COR-L47 (cell line): ENCODE results near the gene EPGN.
"Not testable (repeated sequence)": the region's sequence is repeated elsewhere in the genome, so short reads cannot be mapped to it uniquely, and the experiment has no call there.

Source experiments
- DNase-seq: peaks from one replicate; lab custom pipeline; 2025; lab: John Stamatoyannopoulos, UW

EPGN gene

GRCh38 chr4:74339501-74339900, 31.2 kb downstream of the EPGN start:
- DNase-seq = no peak

DNA sequence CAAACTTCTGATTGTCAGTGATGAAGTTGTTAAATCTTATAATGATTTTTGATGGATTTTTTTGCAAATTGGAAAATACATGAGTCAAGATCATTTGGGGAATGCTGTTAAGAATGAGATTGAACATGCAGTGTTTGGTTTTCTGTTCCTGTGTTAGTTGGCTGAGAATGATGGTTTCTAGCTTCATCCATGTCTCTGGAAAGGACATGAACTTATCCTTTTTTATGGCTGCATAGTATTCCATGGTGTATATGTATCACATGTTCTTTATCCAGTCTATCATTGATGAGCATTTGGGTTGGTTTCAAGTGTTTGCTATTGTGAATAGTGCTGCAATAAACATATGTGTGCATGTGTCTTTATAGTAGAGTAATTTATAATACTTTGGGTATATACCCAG, 32.2 kb downstream of the EPGN start:
- not testable (repeated sequence) for DNase-seq

DNA sequence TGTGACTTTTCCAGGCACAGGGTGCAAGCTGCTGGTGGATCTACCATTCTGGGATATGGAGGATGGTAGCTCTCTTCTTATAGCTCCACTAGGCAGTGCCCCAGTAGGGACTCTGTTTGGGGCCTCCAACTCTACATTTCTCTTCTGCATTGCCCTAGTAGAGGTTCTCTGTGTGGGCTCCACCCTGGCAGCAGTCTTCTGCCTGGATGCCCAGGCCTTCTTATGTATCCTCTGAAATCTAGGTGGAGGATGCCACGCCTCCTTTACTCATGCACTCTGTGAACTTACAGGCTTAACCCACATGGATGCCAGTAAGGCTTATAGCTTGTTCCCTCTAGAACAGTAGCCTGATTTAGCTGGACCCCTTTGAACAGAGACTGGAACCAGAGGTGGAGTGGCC, 35.8 kb downstream of the EPGN start:
- DNase-seq = no peak

- DNase-seq = no peak
These were observed 45.6 kb downstream of the EPGN start for GRCh38 chr4:74353858-74354257.

- no peak for DNase-seq
These were observed 49.7 kb downstream of the EPGN start for GRCh38 chr4:74357965-74358364.

DNA sequence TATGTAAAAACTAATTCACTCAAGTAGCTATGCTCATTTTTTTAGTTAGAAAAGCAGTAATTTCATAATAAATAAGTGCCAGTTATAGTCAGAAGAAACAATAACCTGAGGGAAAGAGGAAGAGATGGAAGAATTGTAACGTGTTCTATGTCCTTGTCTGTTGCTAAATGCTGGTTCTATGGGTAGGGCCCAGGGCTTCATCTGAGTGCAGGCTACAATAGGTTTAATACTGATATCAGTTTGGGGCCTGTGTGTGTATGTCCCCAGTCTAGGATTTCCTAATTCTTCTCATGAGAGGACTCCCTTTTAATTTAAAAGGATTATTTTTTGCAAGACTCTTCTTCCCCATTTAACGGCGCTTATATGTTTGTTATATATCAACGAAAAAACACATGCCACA, 53.4 kb downstream of the EPGN start:
- no peak for DNase-seq

DNA sequence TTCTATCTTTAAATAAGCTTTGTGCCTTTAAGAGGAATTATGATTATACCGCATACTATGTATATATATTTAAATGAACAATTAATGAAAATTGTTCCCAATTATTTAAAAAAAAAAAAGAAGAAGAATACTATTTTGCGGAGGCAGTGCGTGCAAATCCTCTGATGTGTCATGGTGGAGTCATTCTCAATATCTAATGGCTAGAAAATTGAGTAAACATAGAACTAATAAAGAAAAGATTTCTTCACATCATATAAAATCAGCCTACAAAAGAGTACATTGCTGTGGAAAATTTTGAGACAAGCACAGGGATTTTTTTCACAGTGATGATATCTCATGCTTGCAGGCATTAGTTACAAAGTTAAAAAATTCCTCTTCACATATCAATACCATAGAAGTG, 54.1 kb downstream of the EPGN start:
- DNase-seq = no peak

DNA sequence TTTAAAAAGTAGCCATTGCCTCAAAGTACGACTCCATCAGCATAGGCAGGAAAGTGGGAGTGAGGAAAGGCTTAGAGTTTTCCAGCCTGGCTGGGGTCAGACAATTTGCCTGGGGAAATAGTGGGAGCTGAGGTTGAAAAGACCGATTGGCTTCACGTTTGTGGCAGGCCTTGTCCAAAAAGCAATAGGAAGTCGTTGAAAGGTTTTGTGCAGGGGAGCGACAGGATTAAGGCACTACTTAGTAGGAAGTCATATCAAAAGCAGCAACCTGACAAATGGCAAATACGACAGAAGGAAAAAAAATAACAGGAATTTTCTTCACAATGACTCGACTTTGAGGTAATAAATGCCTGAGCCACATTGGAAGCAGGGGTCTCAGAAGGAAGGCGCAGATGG, 56.0 kb downstream of the EPGN start:
- no peak for DNase-seq

DNA sequence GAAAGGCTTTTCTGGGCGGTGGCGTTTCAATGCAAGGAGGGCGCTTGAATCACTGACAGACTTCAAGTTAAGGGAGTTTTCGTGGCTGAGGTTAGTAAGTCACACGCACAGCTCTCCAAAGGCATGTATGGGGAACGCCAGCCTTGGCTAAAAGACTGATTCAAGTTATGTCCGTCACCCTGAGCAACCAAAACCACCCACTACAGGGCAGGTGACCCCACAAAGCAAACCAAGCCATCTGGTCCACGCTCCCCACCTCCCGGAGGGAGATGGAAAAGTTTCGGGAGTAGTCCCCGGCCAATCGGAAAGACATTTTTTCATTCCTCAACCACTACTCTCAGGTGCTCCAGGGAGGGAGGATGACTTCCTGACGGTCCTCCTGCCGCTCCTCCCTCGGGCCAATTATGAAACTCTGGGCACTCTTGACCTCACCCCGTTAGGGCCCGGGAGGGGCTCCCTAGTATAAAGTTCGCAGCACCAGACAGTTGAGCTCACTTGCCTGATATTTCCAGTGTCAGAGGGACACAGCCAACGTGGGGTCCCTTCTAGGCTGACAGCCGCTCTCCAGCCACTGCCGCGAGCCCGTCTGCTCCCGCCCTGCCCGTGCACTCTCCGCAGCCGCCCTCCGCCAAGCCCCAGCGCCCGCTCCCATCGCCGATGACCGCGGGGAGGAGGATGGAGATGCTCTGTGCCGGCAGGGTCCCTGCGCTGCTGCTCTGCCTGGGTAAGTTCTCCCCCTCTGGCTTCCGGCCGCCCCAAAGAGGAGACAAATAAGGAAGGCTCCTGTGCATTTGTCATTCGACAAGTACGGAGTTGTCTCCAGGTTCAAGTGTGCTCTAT, 56.6 kb downstream of the EPGN start, which contains the start of gene EREG:
TSS of gene EREG (plus strand) at position 494 of the 840 bp plus-strand sequence. CDS start at position 658, 164 bp downstream.
- no peak for DNase-seq

GRCh38 chr4:74365761-74366160, 57.5 kb downstream of the EPGN start:
- peak; percentile 57 for DNase-seq
